Hepatocyte (in vitro differentiated cells): Measurements from ENCODE around the gene PHYHIPL. TPM values are rescaled to one million over a fixed set of nuclear protein-coding genes. Genes with fewer than 3 reads are reported as not detected.

Experiments
- DNase-seq: peaks from one replicate; pipeline ENCODE4 v3.0.0-alpha.2; 2016; ENCODE audit warnings: low spot score
- H2AFZ ChIP-seq: fragments of 200-600 bp; sonication (generic); 2 replicates; pipeline ENCODE4 v1.6.0; 2016; ENCODE audit warnings: antibody characterized with exemption, mild to moderate bottlenecking
- H3K27ac ChIP-seq: fragments of 200-600 bp; sonication (generic); 2 replicates; pipeline ENCODE4 v1.5.1; 2016; ENCODE audit warnings: mild to moderate bottlenecking
- H3K27me3 ChIP-seq: fragments of 200-600 bp; sonication (generic); 2 replicates; pipeline ENCODE4 v1.6.1; 2016
- H3K36me3 ChIP-seq: fragments of 200-600 bp; sonication (generic); replicated peaks from 2 replicates; pipeline ENCODE4 v1.5.1; 2016; ENCODE audit warnings: low read depth; ENCODE audit not compliant: insufficient read depth
- H3K4me1 ChIP-seq: fragments of 200-600 bp; sonication (generic); 2 replicates; pipeline ENCODE4 v1.5.1; 2016; ENCODE audit warnings: mild to moderate bottlenecking, moderate library complexity; ENCODE audit not compliant: insufficient read depth
- H3K4me2 ChIP-seq: fragments of 200-600 bp; sonication (generic); 2 replicates; pipeline ENCODE4 v1.6.0; 2016
- H3K4me3 ChIP-seq: fragments of 200-600 bp; sonication (generic); 2 replicates; pipeline ENCODE4 v1.5.1; 2016; ENCODE audit warnings: mild to moderate bottlenecking
- H3K79me2 ChIP-seq: fragments of 200-600 bp; sonication (generic); 2 replicates; pipeline ENCODE4 v1.6.0; 2017; ENCODE audit warnings: mild to moderate bottlenecking
- H3K9me2 ChIP-seq: fragments of 200-600 bp; sonication (generic); replicated peaks from 2 replicates; pipeline ENCODE4 v1.6.0; 2017; ENCODE audit warnings: mild to moderate bottlenecking; ENCODE audit not compliant: insufficient read depth
- H3K9me3 ChIP-seq: fragments of 200-600 bp; sonication (generic); 2 replicates; pipeline ENCODE4 v1.5.1; 2016; ENCODE audit warnings: low read depth, mild to moderate bottlenecking
- H4K20me1 ChIP-seq: fragments of 200-600 bp; sonication (generic); 2 replicates; pipeline ENCODE4 v1.6.0; 2016; ENCODE audit warnings: mild to moderate bottlenecking; ENCODE audit not compliant: insufficient read depth, poor library complexity, severe bottlenecking
- EZH2 ChIP-seq: fragments of 200-600 bp; sonication (generic); IDR thresholded peaks from 2 replicates; pipeline ENCODE4 v1.6.1; 2016; ENCODE audit warnings: antibody characterized with exemption, mild to moderate bottlenecking, borderline replicate concordance
- EZH2phosphoT487 ChIP-seq: fragments of 200-600 bp; sonication (generic); IDR thresholded peaks from one replicate; pipeline ENCODE4 v1.6.1; 2018; ENCODE audit warnings: antibody characterized with exemption, mild to moderate bottlenecking, low read depth, moderate library complexity; ENCODE audit not compliant: unreplicated experiment, severe bottlenecking
- WGBS: methylation state at CpG from one replicate; pipeline ENCODE4 v1.1.6; 2016; ENCODE audit warnings: low lambda C conversion rate; ENCODE audit errors: missing lambda C conversion rate; 5-methylcytosine and 5-hydroxymethylcytosine counted together
- polyA plus RNA-seq: library from polyadenylated mRNA; unstranded; fragments of >200 nt; fragmentation: Nextera tagmentation; extraction: Ambion mirVana; gene quantifications from 2 replicates; pipeline ENCODE4 v1.2.1, GENCODE V29; 2016
- total RNA-seq: library from RNA; depleted of rRNA; stranded (reverse); fragments of >200 nt; gene quantifications from 2 replicates; pipeline ENCODE4 v1.2.3, GENCODE V29; 2014
- TF ChIP-seq, protein P1 (sequence below): fragments of 200-600 bp; sonication (generic); IDR thresholded peaks from 2 replicates; pipeline ENCODE4 v1.5.1; 2016; ENCODE audit warnings: antibody characterized with exemption, mild to moderate bottlenecking; ENCODE audit not compliant: poor library complexity

PHYHIPL gene
- total and polyA plus RNA-seq, 2 experiments from 2014 or later, result 5.9 to 6.8 TPM

GRCh38 chr10:59285848-59286247 lies 109.4 kb downstream of the PHYHIPL start:
- Histone ChIP-seq H3K4me3 (no peak overlapping the region), H3K9me2 (no peaks in the 10 kb centered on the region), H2AFZ (no peak overlapping the region), H3K79me2 (no peaks in the 10 kb centered on the region), H4K20me1 (no peaks in the 10 kb centered on the region), H3K4me2 (no peak overlapping the region), H3K27me3 (no peaks in the 10 kb centered on the region), H3K27ac (no peak overlapping the region), H3K4me1 (no peaks in the 10 kb centered on the region), H3K36me3 (no peaks in the 10 kb centered on the region), H3K9me3 (no peaks in the 10 kb centered on the region)
- TF ChIP-seq EZH2phosphoT487 (no peak), EZH2 (no peak)
- TF ChIP-seq, protein P1, sequence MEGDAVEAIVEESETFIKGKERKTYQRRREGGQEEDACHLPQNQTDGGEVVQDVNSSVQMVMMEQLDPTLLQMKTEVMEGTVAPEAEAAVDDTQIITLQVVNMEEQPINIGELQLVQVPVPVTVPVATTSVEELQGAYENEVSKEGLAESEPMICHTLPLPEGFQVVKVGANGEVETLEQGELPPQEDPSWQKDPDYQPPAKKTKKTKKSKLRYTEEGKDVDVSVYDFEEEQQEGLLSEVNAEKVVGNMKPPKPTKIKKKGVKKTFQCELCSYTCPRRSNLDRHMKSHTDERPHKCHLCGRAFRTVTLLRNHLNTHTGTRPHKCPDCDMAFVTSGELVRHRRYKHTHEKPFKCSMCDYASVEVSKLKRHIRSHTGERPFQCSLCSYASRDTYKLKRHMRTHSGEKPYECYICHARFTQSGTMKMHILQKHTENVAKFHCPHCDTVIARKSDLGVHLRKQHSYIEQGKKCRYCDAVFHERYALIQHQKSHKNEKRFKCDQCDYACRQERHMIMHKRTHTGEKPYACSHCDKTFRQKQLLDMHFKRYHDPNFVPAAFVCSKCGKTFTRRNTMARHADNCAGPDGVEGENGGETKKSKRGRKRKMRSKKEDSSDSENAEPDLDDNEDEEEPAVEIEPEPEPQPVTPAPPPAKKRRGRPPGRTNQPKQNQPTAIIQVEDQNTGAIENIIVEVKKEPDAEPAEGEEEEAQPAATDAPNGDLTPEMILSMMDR, result no peak
- DNase-seq, result no peak
- 93% methylated on average over 4 of the region's 4 CpGs for WGBS

GRCh38 chr10:59287587-59288255 lies 111.3 kb downstream of the PHYHIPL start:
- DNase-seq, result no peak
- H3K79me2 ChIP-seq, result no peaks in the 10 kb centered on the region
- 93% methylated on average over 3 of the region's 3 CpGs for WGBS
- no peaks in the 10 kb centered on the region for H3K4me1 ChIP-seq
- H3K4me3 ChIP-seq, result no peak overlapping the region
- H4K20me1 ChIP-seq, result no peaks in the 10 kb centered on the region
- no peak overlapping the region for H3K4me2 ChIP-seq
- no peak for TF ChIP-seq EZH2
- TF ChIP-seq EZH2phosphoT487, result no peak
- TF ChIP-seq, protein P1, result no peak
- no peak overlapping the region for H2AFZ ChIP-seq
- H3K9me2 ChIP-seq, result no peaks in the 10 kb centered on the region
- no peaks in the 10 kb centered on the region for H3K27me3 ChIP-seq
- no peaks in the 10 kb centered on the region for H3K9me3 ChIP-seq
- H3K27ac ChIP-seq, result no peak overlapping the region
- no peaks in the 10 kb centered on the region for H3K36me3 ChIP-seq

GRCh38 chr10:59289853-59290252 lies 113.4 kb downstream of the PHYHIPL start:
- Histone ChIP-seq H3K4me2 (no peak overlapping the region), H3K27ac (no peak overlapping the region), H2AFZ (no peak overlapping the region), H3K9me2 (no peaks in the 10 kb centered on the region), H3K4me3 (no peak overlapping the region), H4K20me1 (no peaks in the 10 kb centered on the region), H3K36me3 (no peaks in the 10 kb centered on the region), H3K27me3 (no peaks in the 10 kb centered on the region), H3K9me3 (no peaks in the 10 kb centered on the region), H3K79me2 (no peaks in the 10 kb centered on the region), H3K4me1 (no peaks in the 10 kb centered on the region)
- DNase-seq, result no peak
- no peak for TF ChIP-seq EZH2
- TF ChIP-seq EZH2phosphoT487, result no peak
- TF ChIP-seq, protein P1, result no peak
- 88% methylated on average over 3 of the region's 3 CpGs for WGBS
